Uterus (tissue), 2 donors: ENCODE data around the gene TRABD.

Source experiments
- CTCF ChIP-seq, 4 experiments: fragments of 200-600 bp in 2 of 4; fragments of 450-650 bp in 2 of 4; sonication (generic) in 2 of 4; IDR thresholded peaks; one replicate each; pipeline ENCODE4 v1.5.1; 2016 to 2019; ENCODE audit warnings: antibody characterized with exemption in 4 of 4, mild to moderate bottlenecking in 2 of 4, moderate library complexity in 1 of 4
- POLR2A ChIP-seq, 2 donors: fragments of 450-650 bp; IDR thresholded peaks; one replicate each; pipeline ENCODE4 v1.6.1; 2016; ENCODE audit warnings: antibody characterized with exemption in 2 of 2, mild to moderate bottlenecking in 1 of 2, moderate library complexity in 1 of 2

- TF ChIP-seq CTCF (IDR thresholded peaks at IDR 0.05) (no peak), POLR2A (IDR thresholded peaks at IDR 0.05) (no peak)
These were observed 30.5 kb downstream of the TRABD start for GRCh38 chr22:50216055-50216683.
